ENCODE data around the gene IGFBPL1.

Gene IGFBPL1

DNA sequence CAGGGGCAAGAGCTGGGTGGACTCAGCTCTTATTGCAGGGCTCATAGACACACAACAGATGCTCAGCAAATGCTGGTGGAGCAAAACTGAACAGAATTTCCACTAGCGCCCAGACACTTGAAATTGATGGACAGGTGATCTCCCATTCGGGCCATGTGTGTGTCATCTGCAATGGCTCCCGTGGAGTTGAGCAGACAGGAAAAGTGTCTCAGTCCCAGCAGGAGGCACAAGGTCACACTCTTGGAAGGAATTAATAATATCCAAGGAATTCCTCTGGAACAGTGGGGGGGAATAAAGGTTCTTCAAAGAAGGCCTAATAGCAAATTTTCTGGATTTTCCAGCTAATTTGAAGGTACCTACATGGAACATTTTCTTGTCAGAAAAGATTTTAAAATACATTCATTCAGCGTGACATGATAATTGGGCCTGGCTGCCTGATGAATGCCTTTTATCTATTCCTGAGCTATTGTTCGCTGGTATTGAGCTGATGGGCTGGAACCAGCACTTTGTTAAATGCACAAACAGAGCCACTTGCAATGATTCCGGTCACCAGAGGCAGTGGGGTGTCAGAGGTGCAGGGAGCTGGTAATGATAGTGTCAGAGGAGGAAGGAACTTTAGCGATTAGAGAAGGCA is 63.3 kb downstream of the IGFBPL1 start:
- no peak for DNase-seq
- Histone ChIP-seq H3K27ac (no peak overlapping the region), H3K9me3 (ENCODE audit: severe bottlenecking) (no peaks in the 10 kb centered on the region), H3K27me3 (ENCODE audit: insufficient read depth, low read depth, severe bottlenecking) (no peaks in the 10 kb centered on the region), H3K4me3 (ENCODE audit: low read depth, low read length) (no peak overlapping the region), H3K36me3 (no peaks in the 10 kb centered on the region)
- TF ChIP-seq CTCF (IDR thresholded peaks at IDR 0.05; ENCODE audit: low read depth, low read length), result no peak

DNA sequence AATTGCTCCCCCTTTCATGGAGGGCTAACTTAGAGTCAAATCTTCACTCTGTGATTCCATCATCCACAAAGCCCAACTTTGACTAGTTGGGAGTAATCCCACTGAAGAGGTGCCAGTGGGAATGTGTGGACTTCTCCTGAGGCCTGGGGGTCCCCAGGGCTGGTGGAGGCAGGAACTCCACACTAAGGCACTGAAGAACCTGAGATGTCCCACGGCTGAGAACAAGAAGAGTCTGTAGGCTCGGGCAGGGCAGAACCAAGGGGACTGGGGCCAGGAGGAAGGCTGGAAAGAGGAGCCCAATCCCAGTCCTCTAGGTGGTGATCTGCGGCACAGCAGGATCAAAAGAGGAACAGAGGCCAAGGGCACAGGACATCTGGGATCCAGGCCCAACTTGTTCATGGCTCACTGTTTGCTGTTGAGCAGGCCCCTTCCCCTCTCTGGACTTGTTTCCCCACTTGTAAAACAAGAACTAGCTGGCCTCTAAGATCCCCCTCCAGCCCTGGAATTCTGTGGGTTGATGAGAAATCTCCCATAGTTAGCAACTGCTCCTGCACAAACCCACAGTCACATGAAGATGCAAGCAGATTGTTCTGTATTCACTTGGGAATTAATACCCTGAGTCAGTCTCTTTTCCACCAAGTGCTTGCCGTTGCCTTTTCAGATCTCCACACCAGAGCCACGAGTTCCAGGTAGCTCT is 64.4 kb downstream of the IGFBPL1 start:
- DNase-seq, result no peak
- Histone ChIP-seq H3K4me3 (ENCODE audit: low read depth, low read length) (no peak overlapping the region), H3K36me3 (no peaks in the 10 kb centered on the region), H3K27me3 (ENCODE audit: insufficient read depth, low read depth, severe bottlenecking) (no peaks in the 10 kb centered on the region), H3K27ac (no peak overlapping the region), H3K9me3 (ENCODE audit: severe bottlenecking) (no peaks in the 10 kb centered on the region)
- TF ChIP-seq CTCF (IDR thresholded peaks at IDR 0.05; ENCODE audit: low read depth, low read length), result no peak

DNA sequence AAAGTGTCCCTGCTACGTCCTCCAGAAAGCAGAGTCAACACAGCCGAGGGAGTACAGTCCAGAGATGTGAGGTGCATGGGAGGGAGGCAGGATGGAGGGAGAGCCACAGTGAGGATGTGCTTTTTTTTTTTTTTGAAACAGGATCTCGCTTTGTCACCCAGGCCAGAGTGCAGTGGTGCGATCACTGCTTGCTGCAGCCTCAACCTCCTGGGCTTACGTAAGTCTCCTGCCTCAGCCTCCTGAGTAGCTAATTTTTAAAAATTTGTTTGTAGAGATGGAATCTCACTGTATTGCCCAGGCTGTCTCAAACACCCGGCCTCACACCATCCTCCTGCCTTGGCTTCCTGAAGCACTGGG is 65.0 kb downstream of the IGFBPL1 start:
- TF ChIP-seq CTCF (IDR thresholded peaks at IDR 0.05; ENCODE audit: low read depth, low read length), result no peak
- Histone ChIP-seq H3K9me3 (ENCODE audit: severe bottlenecking) (no peaks in the 10 kb centered on the region), H3K36me3 (no peaks in the 10 kb centered on the region), H3K27me3 (ENCODE audit: insufficient read depth, low read depth, severe bottlenecking) (no peaks in the 10 kb centered on the region), H3K4me3 (ENCODE audit: low read depth, low read length) (no peak overlapping the region), H3K27ac (no peak overlapping the region)
- no peak for DNase-seq

- no peak overlapping the region for H3K4me3 ChIP-seq (ENCODE audit: low read depth, low read length)
- no peak for TF ChIP-seq CTCF (IDR thresholded peaks at IDR 0.05; ENCODE audit: low read depth, low read length)
- H3K27ac ChIP-seq, result no peak overlapping the region
Measured at GRCh38 chr9:38358390-38359296, 65.6 kb downstream of the IGFBPL1 start.

GRCh38 chr9:38357350-38358114 is 66.7 kb downstream of the IGFBPL1 start:
- Histone ChIP-seq H3K27ac (no peak overlapping the region), H3K9me3 (ENCODE audit: severe bottlenecking) (no peaks in the 10 kb centered on the region), H3K4me3 (ENCODE audit: low read depth, low read length) (no peak overlapping the region), H3K36me3 (no peaks in the 10 kb centered on the region), H3K27me3 (ENCODE audit: insufficient read depth, low read depth, severe bottlenecking) (no peaks in the 10 kb centered on the region)
- no peak for DNase-seq
- TF ChIP-seq CTCF (IDR thresholded peaks at IDR 0.05; ENCODE audit: low read depth, low read length), result no peak

More at GRCh38 chr9:38358390-38359296, 65.6 kb downstream of the IGFBPL1 start:
- H3K9me3 ChIP-seq (ENCODE audit: severe bottlenecking), result no peaks in the 10 kb centered on the region
- no peaks in the 10 kb centered on the region for H3K27me3 ChIP-seq (ENCODE audit: insufficient read depth, low read depth, severe bottlenecking)
- no peaks in the 10 kb centered on the region for H3K36me3 ChIP-seq
- DNase-seq, result no peak

Measured in WERI-Rb-1 (cell line).